Activated naive CD4-positive, alpha-beta T cell treated with anti-CD3 and anti-CD28 coated beads, Interleukin-2, amount 50 U/mL, for 24 hours (primary cell): ENCODE measurements around the gene TTPAL.
A peak's percentile ranks its signal among the peaks of the same experiment; 100 is the strongest.
"Not testable (repeated sequence)": the region's sequence is repeated elsewhere in the genome, so short reads cannot be mapped to it uniquely, and the experiment has no call there.

ENCODE experiments used
- H3K27ac Mint-ChIP-seq: one replicate; pipeline ENCODE4 v1.8.0; 2021; ENCODE audit warnings: mild to moderate bottlenecking, mixed read lengths
- H3K27me3 Mint-ChIP-seq: one replicate; pipeline ENCODE4 v1.8.0; 2021; ENCODE audit warnings: mixed read lengths
- H3K36me3 Mint-ChIP-seq: one replicate; pipeline ENCODE4 v1.8.0; 2021; ENCODE audit warnings: mixed read lengths
- H3K4me1 Mint-ChIP-seq: one replicate; pipeline ENCODE4 v1.8.0; 2021; ENCODE audit warnings: mixed read lengths
- H3K4me3 Mint-ChIP-seq: one replicate; pipeline ENCODE4 v1.8.0; 2021; ENCODE audit warnings: mild to moderate bottlenecking, mixed read lengths
- H3K9me3 Mint-ChIP-seq: one replicate; pipeline ENCODE4 v1.8.0; 2021; ENCODE audit warnings: mixed read lengths

The TTPAL gene

DNA sequence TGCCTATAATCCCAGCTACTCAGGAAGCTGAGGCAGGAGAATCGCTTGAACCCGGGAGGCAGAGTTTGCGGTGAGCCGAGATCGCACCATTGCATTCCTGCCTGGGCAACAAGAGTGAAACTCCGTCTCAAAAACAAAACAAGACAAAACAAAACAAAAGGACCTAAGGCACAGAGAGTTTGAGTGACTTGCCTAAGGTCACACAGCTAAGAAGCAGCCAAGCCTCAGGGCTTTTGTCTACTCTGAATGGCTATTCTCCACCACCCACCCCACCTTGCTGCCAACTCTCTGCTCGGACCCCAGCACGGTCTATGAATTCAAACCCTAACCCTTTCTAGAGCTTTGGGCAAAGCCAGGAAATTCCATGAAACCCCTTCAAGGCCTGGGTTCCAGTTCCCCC, 19.1 kb upstream of the TTPAL start:
- Mint-ChIP-seq H3K9me3 (no peaks in the 10 kb centered on the region), H3K27ac (no peak overlapping the region), H3K4me3 (no peak overlapping the region), H3K4me1 (no peaks in the 10 kb centered on the region), H3K36me3 (no peaks in the 10 kb centered on the region), H3K27me3 (no peaks in the 10 kb centered on the region)

DNA sequence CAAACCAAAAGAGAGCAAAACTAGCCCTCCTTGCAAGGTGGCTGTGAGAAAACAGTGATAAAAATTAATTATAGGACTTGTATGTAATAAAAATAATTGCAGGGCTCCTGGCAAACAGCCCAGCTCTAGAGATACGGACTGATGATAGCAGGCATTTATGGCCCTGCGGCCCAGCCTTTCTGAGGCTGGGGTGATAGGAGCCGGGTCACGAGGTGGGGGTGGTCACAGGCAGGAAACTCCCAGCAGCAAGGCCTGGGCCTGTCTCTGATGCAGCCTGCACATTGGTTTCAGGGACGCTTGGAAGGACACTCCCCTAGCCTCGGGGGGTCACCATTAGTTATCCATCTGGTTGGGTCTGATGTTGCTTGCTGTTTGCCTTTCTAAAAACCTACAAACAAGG, 18.7 kb upstream of the TTPAL start:
- Mint-ChIP-seq H3K27me3 (no peaks in the 10 kb centered on the region), H3K4me1 (no peaks in the 10 kb centered on the region), H3K4me3 (no peak overlapping the region), H3K36me3 (no peaks in the 10 kb centered on the region), H3K9me3 (no peaks in the 10 kb centered on the region), H3K27ac (no peak overlapping the region)

DNA sequence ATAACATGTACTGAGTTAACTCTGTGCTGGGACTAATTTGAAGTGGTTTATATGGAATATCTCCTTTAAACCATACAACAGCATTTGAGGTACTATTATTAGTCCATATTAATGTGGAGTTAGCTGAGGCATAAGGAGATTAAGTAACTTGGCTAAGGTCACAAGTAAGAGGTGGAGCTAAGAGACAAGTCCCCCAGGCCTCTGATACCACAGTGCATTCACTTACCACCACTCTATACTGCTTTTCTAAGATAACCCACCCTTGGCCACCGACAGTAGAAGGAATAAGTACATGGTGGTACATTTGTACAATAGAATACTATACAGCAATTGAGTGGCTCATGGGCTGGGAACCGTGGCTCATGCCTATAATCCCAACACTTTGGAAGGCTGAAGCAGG, 16.4 kb upstream of the TTPAL start:
- Mint-ChIP-seq H3K27ac (no peak overlapping the region), H3K4me3 (no peak overlapping the region), H3K36me3 (no peaks in the 10 kb centered on the region), H3K4me1 (no peaks in the 10 kb centered on the region), H3K9me3 (no peaks in the 10 kb centered on the region), H3K27me3 (no peaks in the 10 kb centered on the region)

DNA sequence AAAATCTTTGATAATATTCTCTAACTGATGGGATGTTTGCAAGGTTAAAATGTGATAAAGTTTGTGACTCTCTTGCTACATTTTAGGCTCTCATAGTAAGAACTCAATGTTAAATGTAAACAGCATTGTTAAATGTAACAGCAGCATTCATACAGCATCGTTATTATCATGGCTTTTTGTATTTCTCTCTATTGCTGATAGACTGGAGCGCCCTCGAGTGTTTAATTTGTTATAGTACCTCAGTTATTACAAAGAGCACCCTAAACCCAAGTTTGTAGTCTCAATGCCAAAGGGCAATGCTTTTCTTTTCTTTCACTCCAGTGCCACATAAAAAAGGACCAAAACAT, 14.9 kb upstream of the TTPAL start:
- Mint-ChIP-seq H3K4me1 (no peaks in the 10 kb centered on the region), H3K4me3 (no peak overlapping the region), H3K27me3 (no peaks in the 10 kb centered on the region), H3K27ac (peak overlapping the region; percentile 8), H3K9me3 (no peaks in the 10 kb centered on the region), H3K36me3 (no peaks in the 10 kb centered on the region)

DNA sequence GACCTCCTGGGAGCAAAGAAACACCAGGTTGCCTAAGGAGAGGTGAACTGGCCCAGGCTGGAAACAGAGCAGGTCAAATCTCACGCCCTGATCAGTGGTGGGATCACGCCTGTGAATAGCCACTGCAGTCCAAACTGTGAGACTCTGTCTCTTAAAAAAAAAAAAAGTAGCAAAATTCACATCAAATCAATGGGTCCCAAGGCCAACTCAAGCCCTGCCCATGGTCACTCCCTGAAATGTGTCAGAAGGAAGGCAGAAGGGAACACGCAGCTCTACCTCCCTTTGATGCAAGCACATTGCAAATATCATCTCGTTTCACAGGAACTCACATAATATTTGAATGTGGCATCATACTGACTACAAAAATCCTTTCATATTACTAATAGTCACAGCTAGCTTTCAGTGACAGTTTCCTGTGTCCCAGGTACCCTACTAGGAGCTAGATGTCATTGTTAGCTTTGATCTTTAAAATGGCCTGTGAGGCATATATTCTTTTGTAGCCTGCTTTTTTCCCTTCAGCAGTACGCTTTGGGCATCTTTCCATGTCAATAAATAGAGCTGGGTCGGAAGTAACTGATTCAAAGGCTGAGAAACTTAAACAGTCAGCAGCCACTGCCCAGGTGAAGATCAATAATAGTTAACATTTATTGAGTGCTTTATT, 14.4 kb upstream of the TTPAL start:
- Mint-ChIP-seq H3K27ac (no peak overlapping the region), H3K4me1 (no peaks in the 10 kb centered on the region), H3K9me3 (no peaks in the 10 kb centered on the region), H3K27me3 (no peaks in the 10 kb centered on the region), H3K36me3 (no peaks in the 10 kb centered on the region), H3K4me3 (no peak overlapping the region)

DNA sequence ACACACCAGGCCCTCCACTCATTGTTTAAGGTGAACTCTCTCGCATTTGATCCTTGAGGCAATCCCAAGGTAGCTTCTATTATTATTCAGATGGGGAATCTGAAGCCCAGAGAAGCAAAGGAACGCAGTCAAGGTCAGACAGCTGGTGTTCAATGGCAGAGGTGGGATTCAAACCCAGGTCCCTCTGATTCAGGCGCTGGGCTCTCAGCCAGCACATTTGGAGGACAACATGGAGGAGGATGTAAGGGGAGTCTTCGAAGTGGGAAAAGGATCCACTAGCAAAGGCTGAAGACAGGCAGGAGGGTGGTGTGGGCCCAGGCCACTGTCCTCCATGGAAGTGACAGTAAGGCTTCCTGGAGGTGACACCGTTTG, 13.9 kb upstream of the TTPAL start:
- no peak overlapping the region for H3K4me3 Mint-ChIP-seq
- no peaks in the 10 kb centered on the region for H3K36me3 Mint-ChIP-seq
- H3K27me3 Mint-ChIP-seq = no peaks in the 10 kb centered on the region
- H3K27ac Mint-ChIP-seq = no peak overlapping the region
- no peaks in the 10 kb centered on the region for H3K9me3 Mint-ChIP-seq
- H3K4me1 Mint-ChIP-seq = no peaks in the 10 kb centered on the region

DNA sequence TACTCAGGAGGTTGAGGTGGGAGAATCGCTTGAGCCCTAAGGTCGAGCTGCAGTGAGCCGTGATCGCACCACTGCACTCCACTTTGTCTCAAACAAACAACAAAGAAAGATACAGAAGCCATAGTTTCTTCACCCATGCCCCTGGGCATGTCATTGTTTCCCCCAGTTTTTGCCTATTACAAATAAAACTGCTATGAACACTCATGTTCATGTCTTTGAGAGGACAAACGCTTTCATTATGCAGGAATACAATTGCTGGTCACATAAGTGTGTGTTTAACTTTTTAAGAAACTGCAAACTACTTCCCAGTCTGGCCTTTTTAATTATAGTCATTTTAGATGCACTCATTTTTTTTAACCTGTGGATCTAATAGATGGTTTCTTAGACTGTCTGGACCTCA, 12.2 kb upstream of the TTPAL start:
- no peaks in the 10 kb centered on the region for H3K4me1 Mint-ChIP-seq
- no peaks in the 10 kb centered on the region for H3K36me3 Mint-ChIP-seq
- no peak overlapping the region for H3K27ac Mint-ChIP-seq
- no peak overlapping the region for H3K4me3 Mint-ChIP-seq
- H3K9me3 Mint-ChIP-seq = no peaks in the 10 kb centered on the region
- no peaks in the 10 kb centered on the region for H3K27me3 Mint-ChIP-seq

DNA sequence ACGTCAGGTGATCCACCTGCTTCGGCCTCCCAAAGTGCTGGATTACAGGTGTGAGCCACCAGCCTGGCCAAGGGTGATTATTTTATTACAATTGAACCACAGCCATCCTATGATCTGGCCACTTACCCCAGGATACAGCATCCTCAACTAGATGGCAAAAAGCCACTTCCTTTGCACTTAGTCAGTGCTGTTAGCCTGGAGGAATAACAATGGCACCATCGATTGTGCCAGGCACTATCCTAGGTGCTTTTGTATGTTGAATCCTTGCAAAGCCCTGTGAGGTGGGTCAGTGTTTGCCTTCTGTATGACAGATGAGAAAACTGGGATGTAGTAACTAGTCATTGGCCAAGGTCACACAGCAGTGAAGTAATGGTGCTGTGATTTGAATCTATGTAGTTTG, 11.2 kb upstream of the TTPAL start:
- Mint-ChIP-seq H3K27ac (no peak overlapping the region), H3K4me1 (no peaks in the 10 kb centered on the region), H3K4me3 (no peak overlapping the region), H3K36me3 (no peaks in the 10 kb centered on the region), H3K27me3 (no peaks in the 10 kb centered on the region), H3K9me3 (no peaks in the 10 kb centered on the region)

DNA sequence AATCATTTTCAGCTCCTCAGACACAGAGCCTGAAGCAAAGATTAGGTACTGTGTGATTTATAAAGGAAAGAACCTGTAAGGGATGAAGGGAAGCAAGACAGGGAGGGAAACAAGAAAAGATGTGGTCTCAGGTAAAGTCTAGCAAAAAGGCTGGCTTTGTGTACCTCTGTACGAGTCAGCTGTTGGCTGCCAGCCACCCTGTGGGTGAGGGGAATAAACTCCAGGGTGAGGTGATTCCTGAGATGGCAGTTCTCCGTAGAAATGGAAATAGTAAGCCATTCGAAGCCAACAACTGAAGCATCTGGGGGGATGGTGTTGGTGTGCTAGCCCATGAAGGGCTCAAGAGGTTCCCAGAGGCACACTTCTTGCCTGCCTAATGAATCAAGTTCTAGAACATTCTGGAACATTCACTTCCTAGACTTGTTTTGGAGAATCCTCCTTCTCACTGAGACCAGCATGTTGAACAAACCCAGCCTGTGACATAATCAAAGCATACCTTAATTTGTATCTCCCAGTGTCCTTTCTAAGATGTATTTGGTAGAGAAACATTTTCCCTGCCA, 10.6 kb upstream of the TTPAL start:
- H3K4me1 Mint-ChIP-seq = no peaks in the 10 kb centered on the region
- H3K9me3 Mint-ChIP-seq = no peaks in the 10 kb centered on the region
- H3K4me3 Mint-ChIP-seq = no peak overlapping the region
- no peaks in the 10 kb centered on the region for H3K36me3 Mint-ChIP-seq
- peak overlapping the region; percentile 37 for H3K27ac Mint-ChIP-seq
- H3K27me3 Mint-ChIP-seq = no peaks in the 10 kb centered on the region

DNA sequence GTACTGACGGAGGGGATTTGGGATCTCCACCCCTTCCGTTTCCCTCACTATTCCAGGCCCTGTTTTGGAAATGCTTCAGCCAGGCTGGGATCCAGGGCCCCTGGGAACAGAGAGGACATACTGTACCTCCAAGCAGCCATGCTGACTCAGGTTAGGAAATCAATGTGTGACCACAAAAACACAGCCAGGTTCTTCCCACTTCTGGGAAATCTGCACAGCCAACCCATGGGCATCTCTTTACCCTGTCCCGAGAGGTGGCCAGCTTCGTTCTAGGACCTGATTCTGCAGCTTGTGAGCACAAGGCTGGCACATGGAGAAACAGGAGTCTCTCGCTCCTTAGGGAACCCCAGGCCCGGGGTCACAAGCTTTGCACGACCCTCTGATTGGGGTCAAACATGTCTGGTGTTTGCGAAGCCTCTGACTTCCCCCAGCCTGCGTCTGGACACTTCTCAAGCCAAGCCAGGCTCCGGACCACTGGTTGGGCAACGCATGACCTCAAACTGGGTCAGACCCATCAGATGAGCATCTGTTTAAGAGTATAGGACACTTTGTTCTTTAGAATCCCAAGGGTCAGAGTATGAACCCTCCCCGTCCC, 8.3 kb upstream of the TTPAL start:
- Mint-ChIP-seq H3K4me3 (no peak overlapping the region), H3K36me3 (no peaks in the 10 kb centered on the region), H3K4me1 (no peaks in the 10 kb centered on the region), H3K27me3 (no peaks in the 10 kb centered on the region), H3K27ac (no peak overlapping the region), H3K9me3 (no peaks in the 10 kb centered on the region)

DNA sequence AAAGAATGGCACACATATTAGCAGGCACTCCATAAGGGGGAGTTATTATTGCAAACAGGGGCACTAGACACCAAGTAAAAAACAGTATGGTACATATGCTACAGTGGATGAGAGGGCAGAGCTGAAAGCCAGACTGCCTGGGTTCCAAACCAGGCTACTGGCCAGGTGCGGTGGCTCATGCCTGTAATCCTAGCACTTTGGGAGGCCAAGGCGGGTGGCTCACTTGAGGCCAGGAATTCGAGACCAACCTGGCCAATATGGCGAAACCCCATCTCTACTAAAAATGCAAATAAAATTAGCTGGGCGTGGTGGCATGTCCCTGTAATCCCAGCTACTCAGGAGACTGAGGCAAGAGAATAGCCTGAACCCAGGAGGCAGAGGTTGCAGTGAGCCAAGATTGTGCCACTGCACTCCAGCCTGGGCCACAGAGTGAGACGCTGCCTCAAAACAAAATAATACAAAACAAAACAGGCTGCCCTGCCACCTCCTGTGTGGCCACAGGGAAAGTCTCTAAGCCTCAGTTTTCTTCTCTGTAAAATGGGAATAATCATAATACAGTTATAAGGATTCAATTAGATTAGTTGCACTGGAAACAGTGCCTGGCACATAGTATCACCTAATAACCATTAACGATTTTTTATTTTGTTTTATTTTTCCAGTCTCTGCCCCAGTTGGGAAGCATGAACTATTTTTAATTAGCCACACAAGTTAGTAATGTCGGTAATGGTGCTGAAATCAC, 7.5 kb upstream of the TTPAL start:
- no peaks in the 10 kb centered on the region for H3K9me3 Mint-ChIP-seq
- H3K27ac Mint-ChIP-seq = no peak overlapping the region
- no peaks in the 10 kb centered on the region for H3K36me3 Mint-ChIP-seq
- no peaks in the 10 kb centered on the region for H3K4me1 Mint-ChIP-seq
- no peaks in the 10 kb centered on the region for H3K27me3 Mint-ChIP-seq
- no peak overlapping the region for H3K4me3 Mint-ChIP-seq

DNA sequence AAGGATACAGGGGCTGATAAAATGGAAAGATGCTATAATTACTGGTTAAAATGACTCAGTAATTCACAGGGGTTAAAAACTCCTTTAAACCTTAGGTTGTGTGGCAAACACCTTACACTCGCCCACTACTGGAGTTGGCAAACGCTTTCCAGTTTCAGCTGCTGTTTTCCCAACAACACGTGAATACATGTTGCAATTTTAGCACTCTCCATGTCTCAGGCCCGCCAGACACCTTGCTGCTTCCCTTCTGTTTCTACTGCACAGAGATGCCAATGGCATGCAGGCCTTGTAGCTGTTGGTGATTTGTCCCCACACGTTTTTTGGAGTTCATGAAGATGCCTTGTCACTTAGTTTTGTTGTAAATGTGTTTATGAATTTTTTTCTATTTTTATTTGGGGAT, 5.3 kb upstream of the TTPAL start:
- Mint-ChIP-seq H3K27me3 (no peaks in the 10 kb centered on the region), H3K27ac (no peak overlapping the region), H3K9me3 (no peaks in the 10 kb centered on the region), H3K4me1 (peaks cover 5% of the 10 kb centered on the region), H3K4me3 (no peak overlapping the region), H3K36me3 (no peaks in the 10 kb centered on the region)

DNA sequence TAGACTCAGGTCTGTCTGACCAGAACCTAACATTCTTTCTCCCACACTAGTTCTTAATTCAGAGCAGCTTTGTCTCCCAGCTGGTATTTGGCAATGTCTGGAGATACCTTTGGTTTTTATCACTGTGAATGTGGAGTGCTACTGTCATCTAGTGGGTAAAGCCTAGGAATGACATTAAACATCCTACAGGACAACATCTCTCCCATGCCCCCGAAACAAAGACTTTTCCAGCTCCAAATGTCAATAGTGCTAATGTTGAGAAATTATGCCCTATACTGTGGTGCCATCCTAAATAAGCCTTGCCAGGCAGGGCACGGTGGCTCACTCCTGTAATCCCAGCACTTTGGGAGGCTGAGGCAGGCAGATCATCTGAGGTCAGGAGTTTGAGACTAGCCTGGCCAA, 4.2 kb upstream of the TTPAL start:
- H3K27ac Mint-ChIP-seq = no peak overlapping the region
- H3K4me1 Mint-ChIP-seq = peaks cover 12% of the 10 kb centered on the region
- H3K27me3 Mint-ChIP-seq = no peaks in the 10 kb centered on the region
- no peaks in the 10 kb centered on the region for H3K36me3 Mint-ChIP-seq
- H3K9me3 Mint-ChIP-seq = no peaks in the 10 kb centered on the region
- no peak overlapping the region for H3K4me3 Mint-ChIP-seq

DNA sequence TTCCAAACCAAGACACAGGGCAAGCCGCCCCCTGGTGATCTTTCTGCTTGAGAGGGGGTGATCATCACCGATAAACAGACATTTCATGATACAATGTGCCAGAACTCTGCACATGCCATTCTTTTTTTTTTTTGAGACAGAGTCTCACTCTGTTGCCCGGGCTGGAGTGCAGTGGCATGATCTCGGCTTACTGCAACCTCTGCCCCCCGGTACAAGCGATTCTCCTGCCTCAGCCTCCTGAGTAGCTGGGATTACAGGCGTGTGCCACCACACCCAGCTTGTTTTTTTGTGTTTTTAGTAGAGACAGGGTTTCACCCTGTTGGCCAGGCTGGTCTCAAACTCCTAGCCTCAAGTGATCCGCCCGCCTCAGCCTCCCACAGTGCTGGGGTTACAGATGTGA, 3.4 kb upstream of the TTPAL start:
- H3K27me3 Mint-ChIP-seq, H3K4me3 Mint-ChIP-seq, H3K27ac Mint-ChIP-seq, H3K9me3 Mint-ChIP-seq, H3K36me3 Mint-ChIP-seq: not testable (repeated sequence)
- peaks cover 20% of the 10 kb centered on the region for H3K4me1 Mint-ChIP-seq

DNA sequence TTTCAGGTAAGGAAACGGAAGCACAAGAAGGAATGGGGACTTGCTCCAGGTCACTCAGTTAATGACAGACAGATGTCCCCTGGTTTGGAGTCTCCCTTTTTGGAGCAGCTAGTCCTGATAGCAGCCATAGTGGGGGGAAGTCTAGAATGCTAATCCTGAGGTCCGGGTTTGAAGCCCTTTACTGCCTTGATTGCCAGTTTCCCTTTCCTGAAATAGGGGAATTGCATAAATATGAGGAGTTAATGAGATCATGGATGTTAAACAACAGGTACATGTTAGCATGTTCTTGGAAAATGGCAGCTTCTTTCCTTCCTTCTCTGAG, 341 bp upstream of the TTPAL start:
- Mint-ChIP-seq H3K4me1 (peaks cover 29% of the 10 kb centered on the region), H3K9me3 (no peaks in the 10 kb centered on the region), H3K27me3 (no peaks in the 10 kb centered on the region), H3K4me3 (peak overlapping the region; percentile 95), H3K36me3 (peaks cover 3% of the 10 kb centered on the region), H3K27ac (peak overlapping the region; percentile 97)

DNA sequence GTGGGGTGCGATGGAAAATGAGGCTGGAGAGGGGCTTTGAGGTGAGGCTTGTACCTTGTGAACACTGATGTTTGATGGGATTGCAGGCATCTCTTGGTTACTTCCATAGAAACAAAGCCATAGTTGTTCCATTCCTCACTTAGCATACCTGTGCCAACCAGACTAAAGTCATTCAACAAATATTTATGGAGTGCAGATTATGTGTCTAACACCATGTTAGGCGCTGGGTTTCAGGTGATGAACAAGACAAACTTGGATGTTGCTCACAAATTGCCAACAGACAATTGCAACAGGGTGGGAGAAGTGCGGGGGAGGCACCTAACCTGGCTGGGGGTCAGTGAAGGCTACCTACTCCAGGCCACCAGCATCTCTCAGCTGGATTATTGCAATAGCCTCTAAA, 1.5 kb downstream of the TTPAL start:
- peaks cover 29% of the 10 kb centered on the region for H3K4me1 Mint-ChIP-seq
- H3K9me3 Mint-ChIP-seq = no peaks in the 10 kb centered on the region
- peaks cover 8% of the 10 kb centered on the region for H3K36me3 Mint-ChIP-seq
- H3K27me3 Mint-ChIP-seq = no peaks in the 10 kb centered on the region
- H3K4me3 Mint-ChIP-seq = peak overlapping the region; percentile 95
- H3K27ac Mint-ChIP-seq = no peak overlapping the region
